ENCODE results near the gene CWF19L1.
A peak's percentile ranks its signal among the peaks of the same experiment; 100 is the strongest.
"Not testable (repeated sequence)": the region's sequence is repeated elsewhere in the genome, so short reads cannot be mapped to it uniquely, and the experiment has no call there.

CWF19L1 gene

DNA sequence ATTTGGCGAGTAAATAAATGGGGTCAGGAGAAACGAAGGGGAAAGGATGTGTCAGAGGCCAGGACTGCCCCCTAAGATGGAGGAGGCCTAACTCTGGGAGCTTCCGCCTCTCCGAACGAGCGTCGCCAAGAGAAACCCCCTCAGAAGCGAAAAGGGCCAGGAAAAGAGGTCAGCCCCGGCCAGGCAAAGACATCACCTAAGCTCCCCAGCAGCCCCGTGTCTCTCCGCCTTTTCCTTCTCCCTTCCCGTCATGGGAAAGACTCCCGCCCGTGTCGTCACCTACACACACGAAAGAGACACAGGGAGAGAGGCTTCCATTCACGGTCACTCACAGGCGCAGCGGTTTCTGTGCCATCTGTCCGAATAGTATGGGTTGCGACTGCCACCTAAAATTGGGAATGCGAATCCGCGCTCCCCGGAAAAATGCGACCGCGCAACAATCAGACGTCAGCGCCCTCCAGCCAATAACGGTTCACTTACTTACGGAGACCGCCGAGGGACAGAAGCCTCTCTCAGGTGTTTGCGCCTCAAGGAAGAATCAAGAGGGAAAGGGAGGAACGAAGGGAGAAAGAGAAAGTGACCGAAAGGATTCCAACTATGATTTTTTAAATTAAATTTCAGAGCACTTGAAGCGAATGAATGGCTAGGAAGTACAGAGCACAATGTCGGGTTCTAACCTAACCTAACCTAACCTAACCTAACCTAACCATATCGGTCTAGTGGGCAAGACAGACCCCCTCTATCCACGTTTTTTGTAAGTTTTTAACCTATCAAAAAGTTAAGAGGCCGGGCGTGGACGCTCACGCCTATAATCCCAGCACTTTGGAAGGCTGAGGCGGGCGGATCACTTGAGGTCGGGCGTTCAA lies at the start of gene CWF19L1:
Gene CWF19L1, minus strand, starts transcription at position 400 of the 866 bp plus-strand sequence. Its CDS starts 45 bp downstream, at position 355.
- DNase-seq (ENCODE audit: low read depth), result peak; percentile 60

DNA sequence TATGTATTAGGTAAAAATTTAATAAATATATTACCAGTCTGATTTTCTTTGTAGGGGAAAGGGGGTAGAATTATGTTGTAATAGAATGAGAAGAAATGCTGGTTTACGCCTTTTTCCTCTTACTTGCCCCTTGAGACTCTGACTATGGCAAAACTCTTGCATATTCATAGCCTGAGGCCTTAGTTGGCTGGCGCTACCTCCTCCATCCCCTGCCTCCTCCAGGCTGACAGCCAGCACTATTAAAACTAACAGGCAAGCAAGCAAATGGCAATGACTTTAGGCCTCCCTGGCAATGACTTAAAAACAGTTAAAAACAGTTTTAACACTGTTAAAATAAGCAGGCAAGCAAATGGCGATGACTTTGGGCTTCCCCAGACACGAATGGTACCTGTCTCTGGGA lies 48.2 kb upstream of the CWF19L1 start:
- DNase-seq (ENCODE audit: low read depth), result no peak

GRCh38 chr10:100311298-100311697 lies 43.9 kb upstream of the CWF19L1 start:
- DNase-seq (ENCODE audit: low read depth), result no peak

DNA sequence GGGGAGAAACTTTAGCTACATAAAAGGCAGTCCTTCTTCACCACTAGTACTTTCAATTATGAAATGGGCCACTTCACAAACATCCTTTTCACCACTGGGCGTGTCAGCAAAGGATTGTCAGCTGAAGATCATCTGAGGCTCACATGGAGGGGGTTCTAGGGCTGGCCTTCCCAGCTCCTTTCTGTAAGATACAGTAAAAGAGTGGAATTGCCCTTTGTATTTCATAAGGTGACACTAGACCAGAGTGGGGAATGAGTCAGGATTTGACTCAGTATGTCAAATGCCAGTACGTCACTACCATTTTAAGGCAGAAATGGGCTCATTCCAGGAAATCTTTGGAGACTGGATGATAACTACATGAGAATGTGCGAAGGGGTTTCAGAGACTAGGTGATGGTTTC lies 40.2 kb upstream of the CWF19L1 start:
- DNase-seq (ENCODE audit: low read depth), result no peak

DNA sequence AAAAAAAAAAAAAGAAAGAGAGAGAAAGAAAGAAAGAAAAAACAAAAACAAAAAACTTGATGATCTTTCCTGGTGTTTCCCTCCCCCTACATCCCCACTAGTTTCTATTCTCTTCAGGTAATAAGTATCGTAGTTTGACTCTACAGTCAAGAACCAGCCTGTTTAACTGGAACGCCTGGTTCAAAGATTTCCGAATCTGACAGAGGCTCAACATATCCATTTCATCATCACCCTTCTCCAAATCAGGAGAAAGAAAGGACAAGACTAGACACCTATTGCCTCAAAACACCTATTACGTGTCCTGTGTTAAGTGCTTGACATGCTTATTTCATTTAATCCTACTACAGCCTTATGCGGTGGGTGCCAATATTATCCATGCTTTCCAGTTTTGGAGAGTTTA lies 39.4 kb upstream of the CWF19L1 start:
- no peak for DNase-seq (ENCODE audit: low read depth)

DNA sequence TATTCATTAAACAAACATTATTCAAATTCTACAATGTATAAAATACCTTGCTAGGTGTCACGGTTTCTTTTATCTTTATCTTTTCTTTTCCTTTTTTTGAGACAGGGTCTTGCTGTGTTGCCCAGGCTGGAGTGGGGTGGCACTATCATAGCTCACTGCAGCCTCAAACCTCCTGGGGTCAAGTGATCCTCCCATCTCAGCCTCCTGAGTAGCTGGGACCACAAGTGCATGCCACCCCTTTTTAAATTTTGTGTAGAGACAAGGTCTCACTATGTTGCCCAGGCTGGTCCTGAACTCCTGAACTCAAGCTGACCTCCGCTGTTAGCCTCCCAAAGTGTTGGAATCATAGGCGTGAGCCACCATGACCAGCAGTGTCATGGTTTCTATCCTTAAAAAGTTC lies 37.0 kb upstream of the CWF19L1 start:
- no peak for DNase-seq (ENCODE audit: low read depth)

- no peak for DNase-seq (ENCODE audit: low read depth)
Observed at GRCh38 chr10:100303724-100304319, 36.4 kb upstream of the CWF19L1 start.

- not testable (repeated sequence) for DNase-seq (ENCODE audit: low read depth)
Observed at GRCh38 chr10:100301123-100301522, 33.7 kb upstream of the CWF19L1 start.

DNA sequence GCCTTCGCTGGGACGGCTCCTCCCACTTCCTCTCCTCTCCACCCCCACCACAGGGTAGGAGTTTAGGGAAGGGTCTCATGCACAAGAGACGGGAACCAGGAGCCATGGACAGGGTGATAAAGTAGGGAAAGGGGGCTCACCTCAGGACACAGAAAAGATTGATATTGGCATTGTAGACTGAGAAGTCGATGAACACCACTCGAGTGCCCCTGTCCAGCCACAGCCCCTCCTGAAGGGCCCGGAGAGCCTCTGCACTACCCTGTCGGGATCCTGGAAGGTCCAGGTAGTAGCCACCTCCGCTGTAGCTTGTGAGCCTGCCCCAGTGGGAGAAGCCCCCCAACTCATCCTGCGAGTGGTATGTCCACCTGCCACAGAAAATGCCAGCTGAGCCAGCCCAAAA lies 29.8 kb upstream of the CWF19L1 start:
- no peak for DNase-seq (ENCODE audit: low read depth)

- no peak for DNase-seq (ENCODE audit: low read depth)
Observed at GRCh38 chr10:100293066-100293465, 25.6 kb upstream of the CWF19L1 start.

GRCh38 chr10:100292300-100292699 lies 24.9 kb upstream of the CWF19L1 start:
- not testable (repeated sequence) for DNase-seq (ENCODE audit: low read depth)

DNA sequence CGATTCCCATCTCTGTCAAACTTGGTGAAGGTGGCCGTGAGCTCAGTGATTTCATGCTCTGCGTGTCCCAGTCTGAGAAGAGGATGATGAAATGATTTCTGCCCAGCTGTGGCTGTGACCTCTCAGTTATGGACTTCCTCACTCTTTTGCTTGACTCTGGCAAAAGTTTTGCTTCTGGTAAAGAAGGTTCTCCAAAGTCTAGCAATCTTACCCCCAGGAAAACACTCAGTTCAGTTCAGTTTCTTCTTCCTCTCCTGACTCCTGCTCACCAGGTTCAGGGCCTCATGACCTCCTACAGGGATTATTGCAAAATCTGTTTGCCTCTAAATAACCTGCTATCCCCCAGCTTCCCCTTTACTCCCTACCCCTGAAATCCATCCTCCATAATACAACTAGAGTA lies 23.9 kb upstream of the CWF19L1 start:
- DNase-seq (ENCODE audit: low read depth), result no peak

- DNase-seq (ENCODE audit: low read depth), result no peak
Observed at GRCh38 chr10:100289641-100290040, 22.2 kb upstream of the CWF19L1 start.

- DNase-seq (ENCODE audit: low read depth), result no peak
Observed at GRCh38 chr10:100288196-100288595, 20.8 kb upstream of the CWF19L1 start.

- no peak for DNase-seq (ENCODE audit: low read depth)
Observed at GRCh38 chr10:100287756-100288155, 20.3 kb upstream of the CWF19L1 start.

DNA sequence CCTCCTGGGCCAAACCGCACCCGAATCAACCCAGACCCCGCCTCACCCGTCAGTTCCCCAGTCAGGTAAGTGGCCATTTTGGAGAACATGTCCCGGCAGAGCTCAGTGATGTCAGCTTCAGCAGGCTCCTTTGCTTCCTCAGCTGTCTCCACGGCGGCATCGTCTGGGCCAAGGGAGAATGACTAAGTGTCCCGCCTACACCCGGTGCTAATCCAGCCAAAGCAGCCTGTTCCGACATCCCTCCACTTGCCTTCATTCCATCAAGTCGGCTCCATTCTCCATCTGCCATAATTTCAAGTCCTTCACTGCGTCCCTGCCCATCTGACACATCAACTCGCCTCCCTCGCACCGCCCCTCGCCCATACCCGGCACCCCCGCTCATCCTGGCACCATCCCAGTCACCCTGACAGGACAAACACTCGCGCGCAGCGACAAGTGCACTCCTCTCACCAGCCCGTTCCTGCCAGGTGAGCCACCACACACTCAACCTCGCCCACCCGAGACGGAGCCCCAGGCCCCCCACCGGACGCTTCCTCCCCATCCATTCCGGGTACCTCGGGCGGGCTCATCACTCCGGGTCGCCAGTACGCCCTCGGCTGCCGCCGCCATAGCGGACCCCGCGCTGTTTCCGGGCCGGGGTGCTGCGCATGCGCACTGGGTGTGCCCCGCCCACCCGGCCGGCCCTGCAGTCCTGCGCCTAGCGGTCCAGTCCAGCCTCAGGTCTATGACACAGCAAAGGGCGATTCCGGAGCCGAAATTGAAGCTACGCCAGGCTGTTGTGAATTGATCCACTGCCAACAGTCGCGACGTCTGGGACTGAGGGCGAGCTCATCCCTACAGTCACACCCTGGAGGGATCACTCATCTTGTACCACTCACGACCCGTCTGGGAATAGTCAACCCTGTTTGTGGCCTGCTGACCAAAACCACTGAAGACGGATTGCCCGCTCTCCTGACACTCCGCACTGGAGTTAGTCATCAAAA lies 18.9 kb upstream of the CWF19L1 start, which contains the start of gene BLOC1S2:
Gene BLOC1S2, minus strand, starts transcription at position 630 of the 983 bp plus-strand sequence. Its CDS starts 21 bp downstream, at position 609.
- peak; percentile 65 for DNase-seq (ENCODE audit: low read depth)

DNA sequence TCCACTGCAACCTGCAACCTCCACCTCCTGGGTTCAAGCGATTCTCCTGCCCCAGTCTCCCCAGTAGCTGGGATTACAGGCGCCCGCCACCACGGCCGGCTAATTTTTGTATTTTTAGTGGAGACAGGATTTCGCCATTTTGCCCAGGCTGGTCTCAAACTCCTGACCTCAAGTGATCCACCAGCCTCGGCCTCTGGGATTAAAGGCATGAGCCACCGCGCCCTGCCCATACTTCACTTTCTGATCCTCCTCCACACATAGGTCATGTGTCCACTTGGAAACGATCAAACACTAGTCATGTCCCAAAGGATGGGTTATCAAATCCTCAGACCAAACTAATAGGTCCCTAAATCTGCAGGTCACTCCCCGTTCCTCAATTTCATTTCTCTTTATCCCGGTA lies 17.9 kb upstream of the CWF19L1 start:
- DNase-seq (ENCODE audit: low read depth), result not testable (repeated sequence)

DNA sequence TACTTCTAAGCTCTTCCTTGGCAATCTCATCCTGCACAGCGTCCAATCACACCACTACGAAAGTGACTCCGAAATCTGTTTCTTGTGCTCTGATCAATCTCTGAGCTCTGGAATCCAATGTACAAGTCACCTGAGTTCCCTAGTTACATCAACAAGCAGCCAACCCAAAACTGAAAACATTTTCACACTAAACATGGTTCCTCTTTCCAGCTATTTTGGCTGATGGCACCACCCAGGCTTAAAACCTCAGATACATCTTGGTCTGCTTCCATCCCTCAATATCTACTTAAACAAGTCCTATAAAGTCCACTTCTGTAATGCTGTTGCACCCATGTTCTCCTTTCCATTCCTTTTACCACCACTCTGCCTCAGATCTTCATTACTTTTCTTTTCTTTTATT lies 15.5 kb upstream of the CWF19L1 start:
- DNase-seq (ENCODE audit: low read depth), result no peak

DNA sequence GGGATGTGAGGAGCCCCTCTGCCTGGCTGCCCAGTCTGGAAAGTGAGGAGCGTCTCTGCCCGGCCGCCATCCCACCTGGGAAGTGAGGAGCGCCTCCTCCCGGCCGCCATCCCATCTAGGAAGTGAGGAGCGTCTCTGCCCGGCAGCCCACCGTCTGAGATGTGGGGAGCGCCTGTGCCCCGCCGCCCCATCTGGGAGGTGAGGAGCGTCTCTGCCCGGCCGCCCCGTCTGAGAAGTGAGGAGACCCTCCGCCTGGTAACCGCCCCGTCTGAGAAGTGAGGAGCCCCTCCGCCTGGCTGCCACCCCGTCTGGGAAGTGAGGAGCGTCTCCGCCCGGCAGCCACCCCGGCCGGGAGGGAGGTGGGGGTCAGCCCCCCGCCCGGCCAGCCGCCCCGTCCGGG lies 9.5 kb upstream of the CWF19L1 start:
- not testable (repeated sequence) for DNase-seq (ENCODE audit: low read depth)

DNA sequence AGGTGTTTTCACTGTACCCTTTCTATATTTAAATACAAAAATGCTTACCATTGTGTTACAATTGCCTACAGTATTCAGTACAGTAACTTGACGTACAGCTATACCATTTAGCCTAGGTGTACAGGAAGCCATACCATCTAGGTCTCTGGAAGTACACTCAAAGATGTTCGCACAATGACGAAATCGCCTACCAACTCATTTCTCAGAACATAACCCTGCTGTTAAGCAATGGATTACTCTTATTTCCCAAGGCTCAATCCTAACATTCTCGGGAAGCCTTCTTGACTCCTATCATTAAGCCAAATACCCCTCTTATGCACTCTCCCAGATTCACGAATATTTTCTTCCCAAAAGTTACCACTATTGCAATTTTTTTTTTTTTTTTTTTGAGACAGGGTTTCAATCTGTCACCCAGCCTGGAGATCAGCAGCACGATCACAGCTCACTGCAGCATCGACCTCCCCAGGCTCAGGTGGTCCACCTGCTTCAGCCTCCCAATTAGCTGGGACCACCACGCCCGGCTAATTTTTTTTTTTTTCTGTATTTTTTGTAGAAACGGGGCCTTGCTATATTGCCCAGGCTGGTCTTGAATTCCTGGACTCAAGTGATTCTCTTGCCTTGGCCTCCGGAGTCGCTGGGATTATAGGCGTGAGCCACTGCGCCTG lies 1.5 kb downstream of the CWF19L1 start:
- DNase-seq (ENCODE audit: low read depth), result no peak

- no peak for DNase-seq (ENCODE audit: low read depth)
Observed at GRCh38 chr10:100254191-100254590, 13.2 kb downstream of the CWF19L1 start.

- no peak for DNase-seq (ENCODE audit: low read depth)
Observed at GRCh38 chr10:100253041-100253440, 14.4 kb downstream of the CWF19L1 start.

All from stimulated activated CD8-positive, alpha-beta memory T cell treated with anti-CD3 and anti-CD28 coated beads, Interleukin-7, amount 100 ng/mL, for 24 hours (primary cell).